Keratinocyte (primary cell): ENCODE results near the gene BRK1. TPM values are rescaled to one million over a fixed set of nuclear protein-coding genes. Genes with fewer than 3 reads are reported as not detected.
"Not testable (repeated sequence)": the region's sequence is repeated elsewhere in the genome, so short reads cannot be mapped to it uniquely, and the experiment has no call there.

Source experiments
- DNase-seq: peaks from one replicate; pipeline ENCODE4 v3.0.0-alpha.2; 2011; ENCODE audit warnings: low read depth, missing footprints, low spot score
- FAIRE-seq: peaks from 2 replicates; lab custom pipeline; 2011; peaks lifted over from hg19 to GRCh38; lab: Jason Lieb, UNC
- H2AFZ ChIP-seq: 2 replicates; pipeline ENCODE4 v1.6.0; 2012; ENCODE audit warnings: low read length, control low read depth, inconsistent platforms; ENCODE audit not compliant: control insufficient read depth
- H3K27ac ChIP-seq: 2 replicates; pipeline ENCODE4 v1.5.1; 2011; ENCODE audit warnings: low read length; ENCODE audit not compliant: control insufficient read depth, insufficient read depth
- H3K27me3 ChIP-seq: 3 replicates; pipeline ENCODE4 v1.6.0; 2011; ENCODE audit warnings: low read length; ENCODE audit not compliant: control insufficient read depth, insufficient read depth; ENCODE audit errors: extremely low read depth
- H3K36me3 ChIP-seq, 2 experiments: 2 replicates in 1 of 2; 3 replicates in 1 of 2; pipeline ENCODE4 v1.5.1; 2011; ENCODE audit warnings: low read length in 2 of 2, mild to moderate bottlenecking in 1 of 2; ENCODE audit not compliant: control insufficient read depth in 2 of 2, insufficient read depth in 2 of 2; ENCODE audit errors: extremely low read depth in 1 of 2
- H3K4me1 ChIP-seq: 3 replicates; pipeline ENCODE4 v1.5.1; 2011; ENCODE audit warnings: low read length; ENCODE audit not compliant: control insufficient read depth, insufficient read depth; ENCODE audit errors: extremely low read depth
- H3K4me2 ChIP-seq: 3 replicates; pipeline ENCODE4 v1.6.0; 2011; ENCODE audit warnings: low read depth, low read length; ENCODE audit not compliant: control insufficient read depth, insufficient read depth; ENCODE audit errors: extremely low read depth
- H3K4me3 ChIP-seq, 3 experiments: fragments of 200-600 bp in 1 of 3; sonication (generic) in 1 of 3; 2 replicates in 2 of 3; 3 replicates in 1 of 3; pipeline ENCODE4 v1.5.1; 2011 to 2016; ENCODE audit warnings: low read length in 3 of 3, mild to moderate bottlenecking in 3 of 3, control low read depth in 2 of 3, inconsistent platforms in 1 of 3, low read depth in 1 of 3, mixed read lengths in 1 of 3, mixed run types in 1 of 3, moderate library complexity in 1 of 3; ENCODE audit not compliant: control insufficient read depth in 2 of 3, insufficient read depth in 2 of 3; ENCODE audit errors: extremely low read depth in 1 of 3
- H3K79me2 ChIP-seq: 2 replicates; pipeline ENCODE4 v1.6.0; 2012; ENCODE audit warnings: low read length; ENCODE audit not compliant: control insufficient read depth, insufficient read depth
- H3K9ac ChIP-seq: 3 replicates; pipeline ENCODE4 v1.6.0; 2011; ENCODE audit warnings: low read length; ENCODE audit not compliant: control insufficient read depth, insufficient read depth; ENCODE audit errors: extremely low read depth
- H3K9me1 ChIP-seq: 3 replicates; pipeline ENCODE4 v1.6.0; 2011; ENCODE audit warnings: low read length; ENCODE audit not compliant: control insufficient read depth, insufficient read depth; ENCODE audit errors: extremely low read depth
- H3K9me3 ChIP-seq: 2 replicates; pipeline ENCODE4 v1.5.1; 2012; ENCODE audit warnings: low read depth, low read length; ENCODE audit not compliant: control insufficient read depth
- H4K20me1 ChIP-seq: 3 replicates; pipeline ENCODE4 v1.6.0; 2011; ENCODE audit warnings: low read length; ENCODE audit not compliant: control insufficient read depth, insufficient read depth; ENCODE audit errors: extremely low read depth
- CTCF ChIP-seq, 3 experiments: IDR thresholded peaks in 1 of 3; conservative IDR thresholded peaks in 1 of 3; optimal IDR thresholded peaks in 1 of 3; 2 replicates in 2 of 3; 3 replicates in 1 of 3; pipeline versions ENCODE3 to v1.5.1; 2011; ENCODE audit warnings: low read length in 3 of 3, mild to moderate bottlenecking in 3 of 3, moderate library complexity in 2 of 3, control low read depth in 1 of 3, inconsistent platforms in 1 of 3; ENCODE audit not compliant: insufficient read depth in 2 of 3; ENCODE audit errors: extremely low read depth in 1 of 3
- EZH2 ChIP-seq: IDR thresholded peaks from one replicate; pipeline ENCODE4 v1.6.1; 2012; ENCODE audit warnings: inconsistent platforms, mild to moderate bottlenecking, low read length, moderate library complexity
- dilution Hi-C: fragments of 300-500 bp; cut with MboI; formaldehyde crosslinking; loops from one replicate; pipeline ENCODE4 v1.7.0; 2020; ENCODE audit warnings: low sequenced_read_pairs; ENCODE audit not compliant: extremely low pct_ligation_motif_present
- polyA plus RNA-seq, 5 experiments: library from polyadenylated mRNA; depleted of rRNA in 3 of 5; stranded (reverse) in 3 of 5; stranded (forward) in 1 of 5; unstranded in 1 of 5; fragments of >200 nt; gene quantifications; 1 replicate in 1 of 5; 2 replicates in 3 of 5; 3 replicates in 1 of 5; pipeline versions ENCODE4 v1.2.1 to v1.2.3, GENCODE V29; 2011 to 2012; ENCODE audit warnings: missing spikeins in 2 of 5, low read depth in 1 of 5, low replicate concordance in 1 of 5

Gene BRK1
- polyA plus RNA-seq, 1 donor (not counting 4 experiments of a cell fraction or from before 2014, with no cell fraction given): 295 TPM

DNA sequence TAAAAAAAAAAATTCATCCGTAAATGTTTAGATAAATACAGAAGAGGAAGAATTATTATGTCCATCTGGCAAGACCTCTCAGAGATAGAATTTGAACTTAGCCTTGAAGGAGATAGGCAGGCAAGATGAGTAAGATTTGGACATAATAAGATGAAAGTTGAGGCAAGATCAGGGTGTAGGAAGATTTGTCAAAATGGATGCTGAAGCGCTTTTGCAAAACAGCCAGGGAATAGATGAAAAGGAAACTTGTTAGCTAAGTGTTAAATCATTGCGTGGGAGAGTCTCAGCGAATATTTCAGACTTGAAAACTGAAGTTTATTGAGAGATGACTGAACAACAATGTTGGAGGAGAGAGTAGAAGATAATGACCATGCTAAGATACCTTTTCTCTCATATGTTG lies 7.2 kb downstream of the BRK1 start:
- dilution Hi-C loops: no loop called here
- H3K4me1 ChIP-seq: no peaks in the 10 kb centered on the region
- H3K9ac ChIP-seq: no peak overlapping the region
- TF ChIP-seq EZH2: no peak
- no peak for TF ChIP-seq CTCF (optimal IDR thresholded peaks at IDR 0.05 in 1 of 3, IDR thresholded peaks at IDR 0.05 in 1 of 3, conservative IDR thresholded peaks at IDR 0.05 in 1 of 3; ENCODE audit: extremely low read depth in 1 of 3, insufficient read depth in 2 of 3, low read length in 3 of 3)
- H3K4me2 ChIP-seq: no peak overlapping the region
- peaks cover 56% of the 10 kb centered on the region for H3K79me2 ChIP-seq
- no peaks in the 10 kb centered on the region for H3K9me1 ChIP-seq
- H3K27me3 ChIP-seq: no peaks in the 10 kb centered on the region
- peaks cover 11 to 15% of the 10 kb centered on the region in 2 experiments for H3K36me3 ChIP-seq
- DNase-seq: no peak
- H2AFZ ChIP-seq: no peak overlapping the region
- H3K4me3 ChIP-seq: no peak overlapping the region
- H4K20me1 ChIP-seq: no peaks in the 10 kb centered on the region
- H3K27ac ChIP-seq: no peak overlapping the region
- H3K9me3 ChIP-seq: no peaks in the 10 kb centered on the region
- FAIRE-seq: no peak

DNA sequence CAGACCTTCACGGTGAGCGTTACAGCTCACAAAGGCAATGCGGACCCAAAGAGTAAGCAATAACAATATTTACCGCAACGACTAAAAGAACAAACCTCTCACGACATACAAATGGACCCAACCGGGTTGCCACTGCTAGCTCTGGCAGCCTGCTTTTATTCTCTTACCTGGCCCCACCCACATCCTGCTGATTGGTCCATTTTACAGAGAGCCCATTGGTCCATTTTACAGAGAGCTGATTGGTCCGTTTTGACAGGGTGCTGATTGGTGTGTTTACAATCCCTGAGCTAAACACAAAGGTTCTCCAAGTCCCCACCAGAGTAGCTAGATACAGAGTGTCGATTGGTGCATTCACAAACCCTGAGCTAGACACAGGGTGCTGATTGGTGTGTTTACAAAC lies 20.4 kb downstream of the BRK1 start:
- H3K4me3 ChIP-seq, H2AFZ ChIP-seq, H3K4me1 ChIP-seq, H3K9me1 ChIP-seq, H3K36me3 ChIP-seq, dilution Hi-C loops, FAIRE-seq, H3K9me3 ChIP-seq, DNase-seq, H3K27ac ChIP-seq, H3K9ac ChIP-seq, H4K20me1 ChIP-seq, H3K27me3 ChIP-seq, H3K4me2 ChIP-seq, H3K79me2 ChIP-seq: not testable (repeated sequence)

- FAIRE-seq: no peak
- dilution Hi-C loops: no loop called here
These were observed 21.0 kb downstream of the BRK1 start for GRCh38 chr3:10136426-10137005.

More at GRCh38 chr3:10136426-10137005, 21.0 kb downstream of the BRK1 start:
- Histone ChIP-seq H3K27ac (no peak overlapping the region), H3K9me3 (no peaks in the 10 kb centered on the region), H3K4me1 (peaks cover 2% of the 10 kb centered on the region), H3K79me2 (no peaks in the 10 kb centered on the region), H3K9ac (no peak overlapping the region), H3K4me3 (no peak overlapping the region), H3K27me3 (no peaks in the 10 kb centered on the region), H3K4me2 (no peak overlapping the region), H2AFZ (no peak overlapping the region), H3K9me1 (no peaks in the 10 kb centered on the region), H4K20me1 (no peaks in the 10 kb centered on the region), H3K36me3 (no peaks in the 10 kb centered on the region)
- TF ChIP-seq EZH2 (no peak), CTCF (optimal IDR thresholded peaks at IDR 0.05 in 1 of 3, IDR thresholded peaks at IDR 0.05 in 1 of 3, conservative IDR thresholded peaks at IDR 0.05 in 1 of 3; ENCODE audit: extremely low read depth in 1 of 3, insufficient read depth in 2 of 3, low read length in 3 of 3) (no peak)
- DNase-seq: no peak
